ENCODE data around the gene CYB561A3. TPM values are rescaled to one million over a fixed set of nuclear protein-coding genes. Genes with fewer than 3 reads are reported as not detected.

CYB561A3 gene
- total and polyA plus RNA-seq, 7 experiments from 2014 or later = 37.9 to 73.8 (median 45.5) TPM

- intact Hi-C loops (cut with micrococcal nuclease) = no loop called here
- Mint-ChIP-seq H3K4me1 (peaks cover 0 to 2% (median 0%) of the 10 kb centered on the region in 7 donors), H3K27me3 (no peaks in the 10 kb centered on the region), H3K9me3 (no peaks in the 10 kb centered on the region), H3K4me3 (no peak overlapping the region), H3K27ac (no peak overlapping the region), H3K36me3 (peaks cover 12 to 32% (median 26%) of the 10 kb centered on the region in 5 donors)
- POLR2A ChIA-PET = no interaction called here
- no peak overlapping the region for H3K4me3 ChIP-seq (ENCODE audit: low read length)
- CTCF ChIA-PET = no interaction called here
- H3K36me3 ChIP-seq (ENCODE audit: control insufficient read depth in 2 of 3, insufficient read depth in 3 of 3, low read length in 3 of 3) = peaks cover 43 to 98% (median 46%) of the 10 kb centered on the region in 3 experiments
- H3K9me3 ChIP-seq (ENCODE audit: control insufficient read depth in 2 of 3, low read length in 3 of 3) = no peaks in the 10 kb centered on the region
- ATAC-seq (no peak), DNase-seq (no peak)
- no peak overlapping the region for H3K27ac ChIP-seq (ENCODE audit: low read depth, low read length)
- no peaks in the 10 kb centered on the region for H3K27me3 ChIP-seq (ENCODE audit: control insufficient read depth in 2 of 2, insufficient read depth in 2 of 2, low read length in 2 of 2)
- no peaks in the 10 kb centered on the region for H3K4me1 ChIP-seq (ENCODE audit: control insufficient read depth in 2 of 2, insufficient read depth in 2 of 2, low read length in 2 of 2)
These were observed 52.5 kb downstream of the CYB561A3 start for GRCh38 chr11:61309141-61309540.

GRCh38 chr11:61307354-61307753, 54.3 kb downstream of the CYB561A3 start:
- DNase-seq = no peak

DNA sequence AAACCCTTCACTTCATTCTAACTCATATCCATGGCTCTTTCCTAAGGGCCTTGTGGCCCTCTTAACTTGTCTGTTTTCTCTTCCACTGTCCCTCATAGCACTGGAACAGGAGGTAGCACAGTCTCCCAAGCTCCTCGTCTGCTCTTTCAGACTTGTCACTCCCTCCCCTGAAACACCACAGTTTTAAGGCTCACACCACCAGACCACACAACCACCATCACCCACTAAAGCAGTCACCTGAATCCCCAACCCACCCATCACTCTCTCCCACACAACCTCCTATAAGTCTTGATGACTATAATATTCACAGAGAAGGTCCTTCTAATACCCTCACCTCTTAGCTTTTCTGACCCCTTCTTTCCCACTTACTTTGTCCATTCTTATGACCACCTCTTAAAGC, 55.5 kb downstream of the CYB561A3 start:
- no peaks in the 10 kb centered on the region for H3K9me3 Mint-ChIP-seq

More at GRCh38 chr11:61307354-61307753, 54.3 kb downstream of the CYB561A3 start:
- Mint-ChIP-seq H3K9me3 (no peaks in the 10 kb centered on the region), H3K27me3 (no peaks in the 10 kb centered on the region), H3K36me3 (peaks cover 11 to 34% (median 17%) of the 10 kb centered on the region in 5 donors), H3K27ac (no peak overlapping the region), H3K4me1 (no peaks in the 10 kb centered on the region), H3K4me3 (no peak overlapping the region)
- no peaks in the 10 kb centered on the region for H3K9me3 ChIP-seq (ENCODE audit: control insufficient read depth in 2 of 3, low read length in 3 of 3)
- no peak overlapping the region for H3K27ac ChIP-seq (ENCODE audit: low read depth, low read length)
- intact Hi-C loops (cut with micrococcal nuclease) = no loop called here
- peaks cover 43 to 98% (median 45%) of the 10 kb centered on the region in 3 experiments for H3K36me3 ChIP-seq (ENCODE audit: control insufficient read depth in 2 of 3, insufficient read depth in 3 of 3, low read length in 3 of 3)
- ChIA-PET POLR2A (no interaction called here), CTCF (interaction anchor here (1.1 kb wide), 1 partner anchor 76 kb away, joined by 4 read pairs; no protein-coding TSS in a partner anchor)
- no peaks in the 10 kb centered on the region for H3K4me1 ChIP-seq (ENCODE audit: control insufficient read depth in 2 of 2, insufficient read depth in 2 of 2, low read length in 2 of 2)
- H3K27me3 ChIP-seq (ENCODE audit: control insufficient read depth in 2 of 2, insufficient read depth in 2 of 2, low read length in 2 of 2) = no peaks in the 10 kb centered on the region
- no peak for ATAC-seq
- no peak overlapping the region for H3K4me3 ChIP-seq (ENCODE audit: low read length)

DNA sequence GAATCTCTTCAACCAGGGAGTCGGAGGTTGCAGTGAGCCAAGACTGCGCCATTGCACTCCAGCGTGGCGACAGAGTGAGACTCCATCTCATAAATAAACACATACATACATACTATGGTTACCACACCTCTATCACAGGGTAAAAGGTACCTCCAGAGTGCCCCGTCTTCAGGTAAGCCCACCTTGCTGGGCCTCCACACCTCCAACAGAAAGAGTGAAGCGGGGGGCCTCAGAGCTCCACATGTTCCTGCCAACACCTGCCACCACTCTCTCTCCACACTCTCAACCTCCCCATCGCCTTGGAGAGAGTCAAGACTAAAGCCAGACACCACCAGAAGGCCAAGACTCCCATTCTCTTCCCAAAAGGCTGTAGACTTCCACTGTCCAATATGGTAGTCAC, 56.3 kb downstream of the CYB561A3 start:
- CTCF ChIA-PET = no interaction called here
- Histone ChIP-seq H3K4me1 (ENCODE audit: control insufficient read depth in 2 of 2, insufficient read depth in 2 of 2, low read length in 2 of 2) (no peaks in the 10 kb centered on the region), H3K36me3 (ENCODE audit: control insufficient read depth in 2 of 3, insufficient read depth in 3 of 3, low read length in 3 of 3) (peaks cover 33 to 98% (median 51%) of the 10 kb centered on the region in 3 experiments), H3K27me3 (ENCODE audit: control insufficient read depth in 2 of 2, insufficient read depth in 2 of 2, low read length in 2 of 2) (no peaks in the 10 kb centered on the region), H3K27ac (ENCODE audit: low read depth, low read length) (no peak overlapping the region), H3K4me3 (ENCODE audit: low read length) (no peak overlapping the region), H3K9me3 (ENCODE audit: control insufficient read depth in 2 of 3, low read length in 3 of 3) (no peaks in the 10 kb centered on the region)
- Mint-ChIP-seq H3K4me1 (peaks cover 0 to 3% (median 1%) of the 10 kb centered on the region in 7 donors), H3K27me3 (no peaks in the 10 kb centered on the region), H3K4me3 (no peak overlapping the region), H3K27ac (no peak overlapping the region), H3K36me3 (peaks cover 14 to 39% (median 16%) of the 10 kb centered on the region in 5 donors), H3K9me3 (no peaks in the 10 kb centered on the region)
- intact Hi-C loops (cut with micrococcal nuclease) = no loop called here
- POLR2A ChIA-PET = no interaction called here
- no peak for ATAC-seq
- no peak for DNase-seq

More for the DNA sequence above, 55.5 kb downstream of the CYB561A3 start:
- intact Hi-C loops (cut with micrococcal nuclease) = no loop called here
- Histone ChIP-seq H3K4me3 (ENCODE audit: low read length) (no peak overlapping the region), H3K36me3 (ENCODE audit: control insufficient read depth in 2 of 3, insufficient read depth in 3 of 3, low read length in 3 of 3) (peaks cover 36 to 98% (median 54%) of the 10 kb centered on the region in 3 experiments), H3K9me3 (ENCODE audit: control insufficient read depth in 2 of 3, low read length in 3 of 3) (no peaks in the 10 kb centered on the region), H3K27ac (ENCODE audit: low read depth, low read length) (no peak overlapping the region), H3K27me3 (ENCODE audit: control insufficient read depth in 2 of 2, insufficient read depth in 2 of 2, low read length in 2 of 2) (no peaks in the 10 kb centered on the region), H3K4me1 (ENCODE audit: control insufficient read depth in 2 of 2, insufficient read depth in 2 of 2, low read length in 2 of 2) (no peaks in the 10 kb centered on the region)
- ATAC-seq (no peak), DNase-seq (no peak)
- Mint-ChIP-seq H3K27me3 (no peaks in the 10 kb centered on the region), H3K36me3 (peaks cover 11 to 36% (median 18%) of the 10 kb centered on the region in 5 donors), H3K4me3 (no peak overlapping the region), H3K27ac (no peak overlapping the region), H3K4me1 (no peaks in the 10 kb centered on the region)
- CTCF ChIA-PET = no interaction called here
- POLR2A ChIA-PET = no interaction called here

- H3K36me3 ChIP-seq (ENCODE audit: control insufficient read depth in 2 of 3, insufficient read depth in 3 of 3, low read length in 3 of 3) = peaks cover 28 to 95% (median 34%) of the 10 kb centered on the region in 3 experiments
- ATAC-seq = no peak
- H3K9me3 ChIP-seq (ENCODE audit: control insufficient read depth in 2 of 3, low read length in 3 of 3) = no peaks in the 10 kb centered on the region
- no peaks in the 10 kb centered on the region for H3K27me3 ChIP-seq (ENCODE audit: control insufficient read depth in 2 of 2, insufficient read depth in 2 of 2, low read length in 2 of 2)
- H3K4me3 Mint-ChIP-seq = no peak overlapping the region
- DNase-seq = no peak
- peaks cover 8 to 16% (median 10%) of the 10 kb centered on the region in 7 donors for H3K4me1 Mint-ChIP-seq
- H3K27ac Mint-ChIP-seq = peak overlapping the region in 1 of 9 donors; percentile 43
- H3K27me3 Mint-ChIP-seq = no peaks in the 10 kb centered on the region
- no peaks in the 10 kb centered on the region for H3K4me1 ChIP-seq (ENCODE audit: control insufficient read depth in 2 of 2, insufficient read depth in 2 of 2, low read length in 2 of 2)
- intact Hi-C loops (cut with micrococcal nuclease) = no loop called here
- CTCF ChIA-PET = no interaction called here
- H3K36me3 Mint-ChIP-seq = peaks cover 11 to 39% (median 20%) of the 10 kb centered on the region in 5 donors
- POLR2A ChIA-PET = no interaction called here
- H3K27ac ChIP-seq (ENCODE audit: low read depth, low read length) = no peak overlapping the region
- no peaks in the 10 kb centered on the region for H3K9me3 Mint-ChIP-seq
- H3K4me3 ChIP-seq (ENCODE audit: low read length) = no peak overlapping the region
These were observed 58.0 kb downstream of the CYB561A3 start for GRCh38 chr11:61303725-61304124.

DNA sequence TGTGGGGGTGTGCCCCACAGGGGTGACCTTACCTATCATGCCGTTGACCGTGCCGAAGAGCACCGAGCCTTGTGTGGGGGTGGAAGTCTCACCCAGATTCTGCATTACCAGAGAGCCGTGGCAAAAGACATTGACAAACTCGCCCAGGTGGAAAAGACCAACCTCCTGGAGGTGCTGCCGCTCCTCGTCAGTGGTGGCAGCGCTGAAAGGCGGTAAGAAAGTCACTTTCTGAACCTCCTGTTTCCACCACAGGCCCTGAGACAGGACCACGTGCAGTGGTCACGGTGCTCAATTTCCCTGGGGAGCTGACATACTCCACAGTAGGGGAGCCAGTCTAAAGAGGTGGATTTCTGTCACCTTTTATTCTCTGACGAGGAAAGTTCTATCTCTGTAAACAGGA, 59.1 kb downstream of the CYB561A3 start:
- no peak for ATAC-seq
- H3K27me3 ChIP-seq (ENCODE audit: control insufficient read depth in 2 of 2, insufficient read depth in 2 of 2, low read length in 2 of 2) = no peaks in the 10 kb centered on the region
- H3K4me1 ChIP-seq (ENCODE audit: control insufficient read depth in 2 of 2, insufficient read depth in 2 of 2, low read length in 2 of 2) = no peaks in the 10 kb centered on the region
- no peak for DNase-seq
- H3K36me3 ChIP-seq (ENCODE audit: control insufficient read depth in 2 of 3, insufficient read depth in 3 of 3, low read length in 3 of 3) = peaks cover 19 to 90% (median 31%) of the 10 kb centered on the region in 3 experiments
- Mint-ChIP-seq H3K36me3 (peaks cover 11 to 47% (median 27%) of the 10 kb centered on the region in 5 donors), H3K27ac (peak overlapping the region in 1 of 9 donors; percentile 57), H3K27me3 (no peaks in the 10 kb centered on the region), H3K4me1 (peaks cover 9 to 28% (median 22%) of the 10 kb centered on the region in 7 donors), H3K4me3 (no peak overlapping the region), H3K9me3 (no peaks in the 10 kb centered on the region)
- H3K27ac ChIP-seq (ENCODE audit: low read depth, low read length) = no peak overlapping the region
- ChIA-PET POLR2A (no interaction called here), CTCF (interaction anchor here (0.8 kb wide), 1 partner anchor 34 kb away, joined by 3 read pairs; no protein-coding TSS in a partner anchor)
- H3K4me3 ChIP-seq (ENCODE audit: low read length) = no peak overlapping the region
- H3K9me3 ChIP-seq (ENCODE audit: control insufficient read depth in 2 of 3, low read length in 3 of 3) = no peaks in the 10 kb centered on the region
- intact Hi-C loops (cut with micrococcal nuclease) = no loop called here

All from naive thymus-derived CD4-positive, alpha-beta T cell (primary cell).